Right ventricle myocardium superior (tissue), 1 donor: ENCODE results near the gene SAMMSON. TPM values are rescaled to one million over a fixed set of nuclear protein-coding genes. Genes with fewer than 3 reads are reported as not detected.
A peak's percentile ranks its signal among the peaks of the same experiment; 100 is the strongest.

ENCODE experiments used
- ATAC-seq: fragments of 200-7000 bp; cut with Tn5 transposase; one replicate; pipeline ENCODE4 v1.9.1; 2020; ENCODE audit warnings: mild to moderate bottlenecking; ENCODE audit not compliant: poor library complexity
- DNase-seq: peaks from one replicate; pipeline ENCODE4 v3.0.0-alpha.2; 2020
- intact Hi-C: fragments of 100-400 bp; cut with DNase I; formaldehyde crosslinking; loops from one replicate; pipeline ENCODE4 v1.11.2; 2022
- total RNA-seq: library from RNA; stranded (reverse); fragmentation: NEBNext Ultra II Directional; extraction: Animal tissue kit (Norgen Biotek cat#: 25700); gene quantifications from one replicate; pipeline ENCODE4 v1.2.1, GENCODE V29; 2021
- donor health status: DM: no; HTN: yes; CAD: no; lungs with severe emphysema.

The SAMMSON gene
- total RNA-seq, 1 donor from 2014 or later: not detected

GRCh38 chr3:70072180-70072579 is 72.6 kb downstream of the SAMMSON start:
- intact Hi-C loops: no loop called here
- no peak for ATAC-seq

GRCh38 chr3:70072754-70073153 is 73.2 kb downstream of the SAMMSON start:
- no peak for ATAC-seq
- DNase-seq: no peak
- intact Hi-C loops: no loop called here

More at GRCh38 chr3:70072180-70072579, 72.6 kb downstream of the SAMMSON start:
- no peak for DNase-seq

DNA sequence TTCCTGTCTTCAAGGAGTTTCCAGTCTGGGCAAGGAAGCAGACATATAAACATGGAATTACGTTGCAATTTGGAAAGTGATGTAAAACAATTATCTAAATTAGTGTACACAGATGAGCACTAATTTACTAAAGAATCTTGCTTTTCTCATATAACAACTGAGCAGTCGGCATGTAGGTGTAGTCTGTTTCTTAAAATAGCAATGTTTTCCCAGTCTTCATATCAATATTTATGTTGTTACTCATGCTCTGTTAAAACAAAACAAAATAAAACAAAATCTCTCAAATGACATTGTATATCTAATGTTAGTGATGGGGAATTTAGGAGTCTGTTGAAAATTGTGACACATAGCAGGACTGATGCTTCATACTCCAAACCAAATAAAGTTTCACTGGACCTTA is 75.6 kb downstream of the SAMMSON start:
- ATAC-seq (no peak), DNase-seq (no peak)

GRCh38 chr3:70076396-70076795 is 76.9 kb downstream of the SAMMSON start:
- intact Hi-C loops: no loop called here
- no peak for DNase-seq
- no peak for ATAC-seq

More for the DNA sequence above, 75.6 kb downstream of the SAMMSON start:
- intact Hi-C loops: no loop called here

DNA sequence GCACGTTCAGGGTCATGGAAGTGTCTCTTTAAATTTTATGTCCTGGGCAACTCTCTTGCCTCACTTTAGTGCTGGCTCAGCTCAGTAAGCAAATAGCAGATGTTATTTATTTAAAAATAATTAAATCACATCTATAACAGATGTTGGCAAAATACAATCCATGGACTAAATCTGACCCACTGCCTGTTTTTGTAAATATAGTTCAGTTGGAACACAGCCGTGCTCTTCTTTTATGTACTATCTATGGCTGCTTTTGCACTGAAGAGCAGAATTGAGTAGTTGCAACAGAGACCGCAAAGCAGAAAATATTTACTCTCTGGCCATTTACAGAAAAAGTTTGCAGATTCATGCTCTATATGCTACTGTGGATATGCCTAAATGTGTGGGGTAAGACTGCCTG is 79.2 kb downstream of the SAMMSON start:
- DNase-seq (no peak), ATAC-seq (no peak)
- intact Hi-C loops: no loop called here

DNA sequence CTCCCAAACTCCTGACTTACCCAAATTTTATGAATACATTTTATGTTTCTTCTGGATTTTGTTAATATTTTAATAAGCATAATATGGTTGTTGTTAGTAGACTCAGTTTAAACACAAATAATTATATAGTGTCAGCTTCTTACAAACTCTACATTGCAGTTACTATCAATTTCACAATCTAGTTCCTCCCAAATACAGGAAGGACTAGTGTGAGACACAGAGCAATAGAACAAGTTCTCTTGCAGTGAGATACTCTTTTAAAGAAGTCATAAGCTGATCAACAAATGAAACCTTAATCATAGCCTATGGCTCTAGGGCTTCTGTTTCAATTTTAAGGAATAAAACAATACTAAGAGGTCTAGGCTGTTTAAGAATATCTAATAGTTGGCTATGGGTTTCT is 86.1 kb downstream of the SAMMSON start:
- ATAC-seq: no peak
- no peak for DNase-seq
- intact Hi-C loops: no loop called here

DNA sequence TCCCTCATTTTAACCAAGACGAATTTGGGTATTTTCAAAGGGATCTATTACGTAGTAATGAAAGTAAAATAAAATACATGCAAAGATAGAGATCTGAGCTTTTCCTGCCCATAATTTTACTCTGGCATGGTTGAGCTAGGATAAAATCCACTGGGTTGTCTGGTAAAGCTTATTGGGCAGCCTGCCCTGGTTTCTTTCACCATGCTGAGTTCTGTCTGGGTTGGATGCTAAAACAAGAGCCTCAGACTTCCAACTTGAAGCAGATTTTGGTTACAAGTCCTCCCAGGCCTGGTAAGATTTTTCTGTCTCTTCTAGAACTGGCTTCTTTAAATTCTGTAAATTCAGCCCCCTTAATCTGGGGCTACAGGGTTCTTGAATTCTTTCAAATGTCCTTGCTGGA is 86.8 kb downstream of the SAMMSON start:
- ATAC-seq (no peak), DNase-seq (no peak)
- intact Hi-C loops: no loop called here

- no peak for ATAC-seq
- intact Hi-C loops: no loop called here
- DNase-seq: no peak
Observed at GRCh38 chr3:70090322-70090913, 90.9 kb downstream of the SAMMSON start.

- ATAC-seq (no peak), DNase-seq (no peak)
- intact Hi-C loops: no loop called here
Observed at GRCh38 chr3:70094197-70094596, 94.7 kb downstream of the SAMMSON start.

- ATAC-seq: no peak
- no peak for DNase-seq
- intact Hi-C loops: no loop called here
Observed at GRCh38 chr3:70095260-70095659, 95.7 kb downstream of the SAMMSON start.

GRCh38 chr3:70096376-70097066 is 97.0 kb downstream of the SAMMSON start:
- no peak for ATAC-seq
- DNase-seq: no peak
- intact Hi-C loops: no loop called here

DNA sequence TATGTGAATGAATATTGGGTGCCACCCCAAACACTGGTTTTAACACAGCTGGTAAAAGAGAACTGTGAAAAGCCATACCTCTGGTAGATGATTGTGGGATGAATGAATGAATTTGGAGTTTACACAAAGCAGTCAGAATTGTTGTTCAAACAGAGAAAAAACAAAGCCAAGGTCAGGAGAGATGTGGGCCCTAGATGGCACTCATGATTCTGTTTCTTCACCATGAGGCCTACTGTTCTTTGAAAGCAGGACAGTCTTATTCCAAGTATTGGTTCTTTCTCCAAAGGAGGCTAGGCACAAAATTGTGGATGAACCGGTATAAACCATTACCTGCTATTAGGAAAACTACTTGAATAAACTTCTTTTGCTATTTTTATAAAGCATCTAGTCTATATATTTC is 97.6 kb downstream of the SAMMSON start:
- ATAC-seq (no peak), DNase-seq (no peak)

GRCh38 chr3:70108072-70108471 is 108.5 kb downstream of the SAMMSON start:
- intact Hi-C loops: no loop called here

More for the DNA sequence above, 97.6 kb downstream of the SAMMSON start:
- intact Hi-C loops: no loop called here

DNA sequence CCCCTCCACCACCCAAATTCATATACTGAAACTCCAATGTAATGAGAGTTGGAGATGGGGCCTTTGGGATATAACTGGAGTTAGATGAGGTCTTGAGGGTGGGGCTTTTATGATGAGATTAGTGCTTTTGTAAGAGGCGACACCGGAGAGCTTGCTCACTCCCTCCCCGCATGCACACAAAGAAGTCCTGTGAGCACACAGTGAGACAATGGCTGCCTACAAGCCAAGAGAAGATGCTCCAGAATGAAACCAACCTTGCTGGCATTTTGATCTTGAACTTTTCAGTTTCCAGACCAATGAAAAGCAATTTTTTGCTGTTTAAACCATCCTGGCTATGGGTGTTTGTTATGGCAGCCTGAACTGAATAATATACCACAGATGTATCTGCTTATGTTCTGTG is 109.0 kb downstream of the SAMMSON start:
- no peak for DNase-seq
- intact Hi-C loops: no loop called here
- no peak for ATAC-seq

More at GRCh38 chr3:70108072-70108471, 108.5 kb downstream of the SAMMSON start:
- ATAC-seq: no peak
- DNase-seq: peak; percentile 38

DNA sequence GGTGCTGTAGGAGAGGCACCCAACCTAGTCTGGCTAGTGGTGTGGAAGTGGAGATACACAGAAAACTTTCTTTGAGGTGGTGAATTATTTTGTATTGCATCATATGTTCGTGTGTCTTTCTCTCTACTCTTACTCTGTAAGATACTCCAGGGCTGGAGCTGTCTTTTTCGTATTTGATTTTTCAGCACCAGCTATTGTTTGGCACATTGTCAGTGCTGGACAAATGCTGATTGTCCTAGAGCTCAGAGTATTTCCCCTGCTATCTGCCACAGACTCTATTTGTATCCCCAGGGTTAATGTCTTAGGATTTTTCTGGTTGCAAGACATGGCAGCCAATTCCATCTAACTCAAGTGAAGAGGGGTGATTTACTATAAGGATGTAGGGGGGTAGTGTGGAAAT is 110.5 kb downstream of the SAMMSON start:
- ATAC-seq (no peak), DNase-seq (no peak)
- intact Hi-C loops: no loop called here

DNA sequence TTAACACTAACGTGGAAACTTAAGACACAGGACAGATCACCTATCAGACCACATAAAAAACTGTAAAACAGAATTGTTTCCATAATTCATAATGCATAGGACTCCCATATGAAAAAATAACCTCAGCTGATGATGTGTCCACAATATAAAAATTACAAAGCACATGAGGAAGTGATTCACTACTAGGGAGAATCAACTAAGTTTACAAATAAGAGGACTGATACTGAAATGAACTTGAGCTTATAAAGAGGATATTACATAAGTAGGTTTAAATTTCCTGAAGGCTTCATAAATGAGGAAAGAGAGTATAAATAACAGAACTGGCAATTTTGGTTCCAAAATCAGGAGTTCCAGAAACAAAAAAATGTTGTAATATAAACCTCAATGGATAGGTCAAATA is 111.9 kb downstream of the SAMMSON start:
- intact Hi-C loops: no loop called here
- no peak for ATAC-seq
- no peak for DNase-seq

GRCh38 chr3:70112751-70113150 is 113.2 kb downstream of the SAMMSON start:
- intact Hi-C loops: no loop called here
- no peak for DNase-seq
- no peak for ATAC-seq

DNA sequence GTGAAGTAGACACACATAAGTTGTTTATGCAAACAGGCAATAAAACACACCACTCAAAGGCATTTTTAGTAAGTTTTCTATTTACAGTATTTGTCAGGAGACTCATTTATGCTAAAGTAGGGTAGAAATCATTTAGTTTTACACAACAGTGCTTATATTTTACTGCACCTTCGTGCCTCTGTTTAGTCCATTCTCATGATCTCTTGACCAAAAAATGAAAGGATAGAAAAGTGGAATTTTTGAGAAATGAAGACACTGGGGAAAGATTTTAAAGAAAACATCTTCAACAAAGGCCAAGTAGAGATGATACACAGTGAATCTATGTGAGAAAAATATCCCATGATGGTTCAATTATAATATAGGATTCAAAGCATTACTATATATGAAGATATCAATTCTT is 114.9 kb downstream of the SAMMSON start:
- DNase-seq: no peak
- intact Hi-C loops: no loop called here
- ATAC-seq: no peak

GRCh38 chr3:70119879-70120278 is 120.3 kb downstream of the SAMMSON start:
- intact Hi-C loops: no loop called here
- ATAC-seq: no peak

More at GRCh38 chr3:70119879-70120278, 120.3 kb downstream of the SAMMSON start:
- no peak for DNase-seq
